ENCODE data around the gene HMBS. TPM values are rescaled to one million over a fixed set of nuclear protein-coding genes. Genes with fewer than 3 reads are reported as not detected.
"Not testable (repeated sequence)": the region's sequence is repeated elsewhere in the genome, so short reads cannot be mapped to it uniquely, and the experiment has no call there.

Gene HMBS
- total RNA-seq: 10 to 100 TPM in 1 of 3 donors, 1 to 10 TPM in 2; 6.1 to 10.1 (median 6.7) TPM
- 2.6 TPM for total RNA-seq (2013)

DNA sequence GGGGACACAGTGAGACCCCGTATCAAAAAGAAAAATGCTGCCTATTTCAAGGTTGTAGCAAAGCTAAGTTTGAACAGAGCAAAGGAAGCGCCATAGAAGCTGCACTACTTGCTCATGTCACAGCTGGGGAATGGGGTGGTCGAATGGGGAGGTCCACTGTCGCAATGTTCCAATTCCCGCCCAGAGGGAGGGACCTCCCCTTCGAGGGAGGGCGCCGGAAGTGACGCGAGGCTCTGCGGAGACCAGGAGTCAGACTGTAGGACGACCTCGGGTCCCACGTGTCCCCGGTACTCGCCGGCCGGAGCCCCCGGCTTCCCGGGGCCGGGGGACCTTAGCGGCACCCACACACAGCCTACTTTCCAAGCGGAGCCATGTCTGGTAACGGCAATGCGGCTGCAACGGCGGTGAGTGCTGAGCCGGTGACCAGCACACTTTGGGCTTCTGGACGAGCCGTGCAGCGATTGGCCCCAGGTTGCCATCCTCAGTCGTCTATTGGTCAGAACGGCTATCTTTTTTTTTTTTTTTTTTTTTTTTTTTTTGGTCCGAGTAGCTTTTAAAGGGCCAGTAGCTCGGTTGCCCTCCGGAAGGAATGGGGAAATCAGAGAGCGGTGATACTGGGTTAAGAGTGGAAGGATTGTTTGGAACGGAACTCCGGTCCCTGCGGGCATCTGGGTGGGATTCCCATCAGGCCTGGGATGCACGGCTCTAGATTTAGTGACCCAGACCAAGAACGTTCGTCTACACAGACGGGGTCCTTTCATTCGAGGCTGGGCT, at the start of gene HMBS:
Gene HMBS, plus strand, starts transcription at position 219 of the 774 bp plus-strand sequence. Its CDS starts 153 bp downstream, at position 372.
- Mint-ChIP-seq H3K27me3 (ENCODE audit: low read depth in 2 of 2) (no peaks in the 10 kb centered on the region), H3K27ac (peak within 1 kb of the TSS; percentile 92 to 94), H3K4me3 (peak within 1 kb of the TSS; percentile 92), H3K4me1 (peaks cover 12 to 16% of the 10 kb centered on the region in 2 donors), H3K36me3 (no peaks in the 10 kb centered on the region), H3K9me3 (no peaks in the 10 kb centered on the region)
- Histone ChIP-seq H3K27me3 (ENCODE audit: control insufficient read depth, insufficient read depth, low read length) (no peaks in the 10 kb centered on the region), H3K36me3 (ENCODE audit: control insufficient read depth, insufficient read depth, low read length) (peaks cover 17% of the 10 kb centered on the region), H3K27ac (ENCODE audit: low read length) (peak within 1 kb of the TSS; percentile 52), H3K4me3 (ENCODE audit: low read length) (peak within 1 kb of the TSS; percentile 83), H3K9me3 (ENCODE audit: control insufficient read depth, insufficient read depth, low read length) (no peaks in the 10 kb centered on the region), H3K4me1 (ENCODE audit: control insufficient read depth, insufficient read depth, low read length) (peaks cover 24% of the 10 kb centered on the region)
- intact Hi-C loops (cut with micrococcal nuclease): loop anchor here (1.0 to 5.0 kb wide), 4 partner anchors 10 to 37 kb away; partner anchors contain the start of genes DPAGT1, HINFP and HYOU1
- WGBS (ENCODE audit: insufficient coverage): under 1% methylated on average over 45 of the region's 45 CpGs
- ATAC-seq: peak; percentile 93 to 97 (median 95)
- DNase-seq: peak; percentile 93 to 97
- no peak for TF ChIP-seq CTCF (IDR thresholded peaks at IDR 0.05)

GRCh38 chr11:119038884-119039283, 45.8 kb upstream of the HMBS start:
- no peaks in the 10 kb centered on the region for H3K36me3 ChIP-seq (ENCODE audit: control insufficient read depth, insufficient read depth, low read length)
- intact Hi-C loops (cut with micrococcal nuclease): no loop called here
- 91% methylated on average over 5 of the region's 5 CpGs for WGBS (ENCODE audit: insufficient coverage)
- no peak overlapping the region for H3K4me3 Mint-ChIP-seq
- no peak overlapping the region for H3K27ac ChIP-seq (ENCODE audit: low read length)
- TF ChIP-seq CTCF (IDR thresholded peaks at IDR 0.05): no peak
- no peak overlapping the region for H3K27ac Mint-ChIP-seq
- peaks cover 0 to 4% of the 10 kb centered on the region in 2 donors for H3K27me3 Mint-ChIP-seq (ENCODE audit: low read depth in 2 of 2)
- no peaks in the 10 kb centered on the region for H3K4me1 Mint-ChIP-seq
- no peaks in the 10 kb centered on the region for H3K27me3 ChIP-seq (ENCODE audit: control insufficient read depth, insufficient read depth, low read length)
- H3K36me3 Mint-ChIP-seq: no peaks in the 10 kb centered on the region
- H3K4me1 ChIP-seq (ENCODE audit: control insufficient read depth, insufficient read depth, low read length): no peaks in the 10 kb centered on the region
- no peak for DNase-seq
- no peak overlapping the region for H3K4me3 ChIP-seq (ENCODE audit: low read length)
- no peaks in the 10 kb centered on the region for H3K9me3 Mint-ChIP-seq
- no peaks in the 10 kb centered on the region for H3K9me3 ChIP-seq (ENCODE audit: control insufficient read depth, insufficient read depth, low read length)
- ATAC-seq: no peak

- H3K4me1 Mint-ChIP-seq; H3K36me3 ChIP-seq (ENCODE audit: control insufficient read depth, insufficient read depth, low read length); H3K4me3 ChIP-seq (ENCODE audit: low read length); H3K4me1 ChIP-seq (ENCODE audit: control insufficient read depth, insufficient read depth, low read length); H3K9me3 ChIP-seq (ENCODE audit: control insufficient read depth, insufficient read depth, low read length); intact Hi-C loops (cut with micrococcal nuclease); DNase-seq; H3K27ac ChIP-seq (ENCODE audit: low read length); H3K9me3 Mint-ChIP-seq; H3K27me3 ChIP-seq (ENCODE audit: control insufficient read depth, insufficient read depth, low read length); H3K27ac Mint-ChIP-seq; ATAC-seq; H3K27me3 Mint-ChIP-seq (ENCODE audit: low read depth in 2 of 2); H3K36me3 Mint-ChIP-seq; H3K4me3 Mint-ChIP-seq: not testable (repeated sequence)
- 12% methylated on average over 5 of the region's 11 CpGs for WGBS (ENCODE audit: insufficient coverage)
Measured at GRCh38 chr11:119039471-119039870, 45.2 kb upstream of the HMBS start.

- Mint-ChIP-seq H3K36me3 (no peaks in the 10 kb centered on the region), H3K9me3 (no peaks in the 10 kb centered on the region), H3K27me3 (ENCODE audit: low read depth in 2 of 2) (peaks cover 0 to 4% of the 10 kb centered on the region in 2 donors), H3K4me1 (no peaks in the 10 kb centered on the region), H3K4me3 (no peak overlapping the region), H3K27ac (no peak overlapping the region)
- Histone ChIP-seq H3K9me3 (ENCODE audit: control insufficient read depth, insufficient read depth, low read length) (no peaks in the 10 kb centered on the region), H3K27ac (ENCODE audit: low read length) (no peak overlapping the region), H3K36me3 (ENCODE audit: control insufficient read depth, insufficient read depth, low read length) (peaks cover 20% of the 10 kb centered on the region), H3K27me3 (ENCODE audit: control insufficient read depth, insufficient read depth, low read length) (no peaks in the 10 kb centered on the region), H3K4me1 (ENCODE audit: control insufficient read depth, insufficient read depth, low read length) (no peaks in the 10 kb centered on the region), H3K4me3 (ENCODE audit: low read length) (no peak overlapping the region)
- TF ChIP-seq CTCF (IDR thresholded peaks at IDR 0.05): no peak
- intact Hi-C loops (cut with micrococcal nuclease): no loop called here
- ATAC-seq: no peak
- WGBS (ENCODE audit: insufficient coverage): 91% methylated on average over 4 of the region's 4 CpGs
- no peak for DNase-seq
Measured at GRCh38 chr11:119041821-119042514, 42.7 kb upstream of the HMBS start.
